NCI-H82 treated with DMSO at 0.1 percent for 48 hours (cell line): ENCODE results near the gene MBD2.
"Not testable (repeated sequence)": the region's sequence is repeated elsewhere in the genome, so short reads cannot be mapped to it uniquely, and the experiment has no call there.

Source experiments
- DNase-seq: peaks from one replicate; lab custom pipeline; 2025; ENCODE audit not compliant: unreplicated experiment; lab: John Stamatoyannopoulos, UW

MBD2 gene, protein sequence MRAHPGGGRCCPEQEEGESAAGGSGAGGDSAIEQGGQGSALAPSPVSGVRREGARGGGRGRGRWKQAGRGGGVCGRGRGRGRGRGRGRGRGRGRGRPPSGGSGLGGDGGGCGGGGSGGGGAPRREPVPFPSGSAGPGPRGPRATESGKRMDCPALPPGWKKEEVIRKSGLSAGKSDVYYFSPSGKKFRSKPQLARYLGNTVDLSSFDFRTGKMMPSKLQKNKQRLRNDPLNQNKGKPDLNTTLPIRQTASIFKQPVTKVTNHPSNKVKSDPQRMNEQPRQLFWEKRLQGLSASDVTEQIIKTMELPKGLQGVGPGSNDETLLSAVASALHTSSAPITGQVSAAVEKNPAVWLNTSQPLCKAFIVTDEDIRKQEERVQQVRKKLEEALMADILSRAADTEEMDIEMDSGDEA

DNA sequence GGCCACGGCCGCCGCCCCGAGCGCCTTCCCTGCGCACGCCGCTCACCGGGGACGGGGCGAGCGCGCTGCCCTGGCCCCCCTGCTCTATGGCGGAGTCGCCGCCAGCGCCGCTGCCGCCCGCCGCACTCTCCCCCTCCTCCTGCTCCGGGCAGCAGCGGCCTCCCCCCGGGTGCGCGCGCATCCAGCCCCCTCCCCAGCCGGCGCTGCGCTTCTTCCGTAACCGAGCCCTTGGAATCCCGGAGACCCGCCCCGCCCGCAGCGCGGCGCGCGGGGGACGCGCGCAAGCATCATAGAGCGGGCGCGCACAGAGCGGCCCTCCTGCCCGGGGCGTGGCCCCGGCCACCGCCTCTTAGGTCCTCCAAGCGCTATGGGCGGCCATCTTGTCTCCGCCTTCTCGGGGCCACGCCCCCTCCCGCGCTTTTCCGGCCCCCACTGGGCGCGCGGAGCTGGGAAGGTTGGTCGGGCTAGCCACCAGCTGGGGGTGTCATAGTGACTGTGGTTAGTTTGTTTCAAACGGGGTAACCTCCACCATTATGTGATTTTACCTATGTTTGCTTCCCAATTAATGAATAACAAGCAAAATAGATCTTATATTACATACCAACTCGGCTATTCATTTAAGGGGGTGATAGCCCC lies at the start of gene MBD2:
Gene MBD2 (minus strand): TSS at position 291 of the 636 bp plus-strand sequence. CDS start 110 bp downstream, at position 181.
- peak; percentile 84 for DNase-seq

DNA sequence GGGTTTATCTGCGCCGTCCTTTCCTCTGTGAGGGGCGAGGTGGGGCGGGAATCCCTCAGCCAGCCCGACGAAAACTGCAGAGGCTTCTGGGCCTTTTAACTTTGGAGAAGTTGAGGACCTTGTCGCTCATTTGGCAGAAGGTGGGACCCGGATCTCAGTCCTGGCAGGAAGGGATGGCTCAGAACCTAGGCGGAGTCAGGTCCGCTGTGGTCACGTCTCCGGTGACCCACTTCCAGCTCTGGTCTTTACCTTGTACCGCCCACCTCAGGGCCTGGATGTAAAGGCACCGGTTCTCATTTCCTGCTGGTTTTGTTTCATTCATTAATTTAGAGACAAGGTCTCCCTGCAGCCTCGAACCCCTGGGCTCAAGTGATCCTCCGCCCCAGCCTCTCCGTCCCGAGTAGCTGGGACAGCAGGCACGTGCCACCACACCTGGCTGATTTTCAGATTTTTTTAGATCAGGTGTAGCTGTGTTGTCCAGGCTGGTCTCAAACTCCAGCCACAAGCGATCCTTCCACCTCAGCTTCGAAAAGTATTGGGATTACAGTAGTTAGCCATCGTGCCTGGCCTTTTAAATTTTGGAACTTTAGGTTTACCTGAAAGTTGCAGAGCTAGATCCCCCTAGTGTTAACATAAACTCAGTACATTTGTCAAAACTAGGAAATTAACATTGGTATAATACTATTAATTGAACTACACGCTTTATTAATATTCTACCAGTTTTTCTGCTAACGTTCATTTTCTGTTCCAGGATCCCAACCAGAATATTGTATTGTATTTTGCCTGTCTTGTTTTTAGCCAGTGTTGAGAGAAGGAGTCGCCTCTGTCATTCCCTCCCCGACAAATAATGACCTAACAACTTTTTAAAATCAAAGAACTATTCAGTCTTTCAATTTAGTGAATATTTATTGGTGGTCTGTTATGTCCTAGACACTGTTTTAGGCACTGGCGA lies 45.7 kb upstream of the MBD2 start:
- no peak for DNase-seq

DNA sequence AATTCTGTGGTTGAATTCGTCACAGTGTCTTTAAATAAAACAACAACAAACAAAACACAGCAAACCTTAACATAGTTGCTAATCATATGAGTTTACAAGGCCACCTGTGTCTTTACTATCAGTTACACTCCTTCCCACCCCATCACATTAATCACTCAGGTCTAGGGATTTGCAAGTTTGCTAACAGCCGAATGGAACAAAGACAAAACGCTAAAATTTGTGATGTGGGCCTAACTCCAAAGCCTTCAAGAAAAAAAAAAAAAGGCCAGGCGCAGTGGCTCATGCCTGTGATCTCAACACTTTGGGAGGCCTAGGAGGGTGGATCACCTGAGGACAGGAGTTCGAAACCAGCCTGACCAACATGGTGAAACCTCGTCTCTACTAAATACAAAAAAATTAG lies 44.3 kb upstream of the MBD2 start:
- DNase-seq, result no peak

DNA sequence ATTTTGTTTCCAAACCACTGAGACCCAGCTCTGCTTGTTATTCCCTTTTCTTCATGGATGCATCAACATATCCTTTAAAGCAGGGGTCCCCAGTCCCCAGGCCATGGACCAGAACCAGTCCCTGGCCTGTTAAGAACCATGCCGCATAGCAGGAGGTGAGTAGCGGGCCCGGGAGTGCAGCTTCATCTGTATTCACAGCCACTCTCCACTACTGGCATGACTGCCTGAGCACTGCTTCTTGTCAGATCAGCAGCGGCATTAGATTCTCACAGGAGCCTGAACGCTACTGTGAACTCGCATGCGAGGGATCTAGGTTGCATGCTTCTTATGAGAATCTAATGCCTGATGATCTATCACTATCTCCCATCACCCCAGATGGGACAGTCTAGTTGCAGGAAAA lies 43.2 kb upstream of the MBD2 start:
- DNase-seq, result no peak

DNA sequence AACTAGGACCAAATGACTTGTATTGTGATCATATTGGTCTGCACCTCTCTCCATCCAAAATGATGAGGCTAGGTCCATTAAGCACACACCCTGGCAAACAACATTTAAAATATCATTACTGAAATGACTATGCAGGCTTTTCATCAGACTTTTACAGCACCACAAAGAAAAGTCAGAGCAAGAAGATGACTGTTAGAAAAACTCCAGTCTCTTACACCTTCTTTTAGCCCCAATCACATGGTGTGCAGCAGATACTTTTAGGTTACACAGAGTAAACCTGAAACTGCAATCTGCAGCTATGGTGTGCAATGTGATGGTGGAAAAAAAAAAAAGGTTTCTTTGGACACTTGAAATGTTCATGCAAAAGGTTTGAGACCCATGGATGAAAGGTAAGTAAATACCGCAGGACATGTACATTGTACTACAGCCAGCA lies 39.5 kb upstream of the MBD2 start:
- no peak for DNase-seq

DNA sequence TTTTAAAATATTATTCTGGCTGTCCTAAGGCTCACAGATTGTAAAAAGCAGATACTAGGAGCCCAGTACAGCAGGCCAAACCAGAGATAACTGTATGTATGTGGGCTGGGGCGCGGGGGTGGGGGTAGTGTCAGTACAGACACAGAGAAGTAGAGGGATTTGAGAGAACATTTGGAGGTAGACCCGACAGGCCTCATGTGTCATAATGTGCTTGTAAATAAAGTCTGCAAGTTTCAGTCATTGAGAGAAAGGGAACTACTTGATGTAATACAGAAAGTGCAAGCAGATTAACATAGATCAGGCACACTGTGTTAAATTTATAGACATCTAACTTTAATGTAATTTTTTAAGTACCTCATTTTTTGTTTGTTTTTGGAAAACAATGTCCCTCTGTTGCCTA lies 37.4 kb upstream of the MBD2 start:
- DNase-seq, result no peak

DNA sequence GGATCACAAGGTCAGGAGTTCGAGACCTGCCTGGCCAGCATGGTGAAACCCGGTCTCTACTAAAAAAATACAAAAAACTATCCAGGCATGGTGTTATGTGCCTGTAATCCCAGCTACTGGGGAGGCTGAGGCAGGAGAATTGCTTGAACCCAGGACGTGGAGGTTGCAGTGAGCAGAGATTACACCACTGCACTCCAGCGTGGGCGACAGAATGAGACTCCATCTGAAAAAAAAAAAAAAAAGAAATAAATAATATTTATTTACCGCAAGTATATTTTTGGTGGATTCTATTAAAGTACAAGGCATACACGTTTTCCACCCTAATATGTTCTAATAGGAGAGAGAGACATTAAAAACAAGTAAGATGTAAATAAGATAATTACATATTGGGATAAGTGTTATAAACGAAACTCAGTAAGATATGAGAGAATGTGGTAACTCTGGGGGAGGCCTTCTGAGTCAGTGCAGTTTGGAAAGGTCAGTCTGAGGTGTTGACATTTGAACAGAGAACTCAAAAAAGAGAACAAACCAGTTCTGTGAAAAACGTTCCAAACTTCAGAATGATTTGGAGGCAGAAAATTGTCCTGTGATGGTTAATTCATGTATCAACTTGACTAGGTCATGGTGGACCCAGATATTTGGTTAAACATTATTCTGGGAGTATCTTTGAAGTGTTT lies 36.1 kb upstream of the MBD2 start:
- DNase-seq, result no peak

DNA sequence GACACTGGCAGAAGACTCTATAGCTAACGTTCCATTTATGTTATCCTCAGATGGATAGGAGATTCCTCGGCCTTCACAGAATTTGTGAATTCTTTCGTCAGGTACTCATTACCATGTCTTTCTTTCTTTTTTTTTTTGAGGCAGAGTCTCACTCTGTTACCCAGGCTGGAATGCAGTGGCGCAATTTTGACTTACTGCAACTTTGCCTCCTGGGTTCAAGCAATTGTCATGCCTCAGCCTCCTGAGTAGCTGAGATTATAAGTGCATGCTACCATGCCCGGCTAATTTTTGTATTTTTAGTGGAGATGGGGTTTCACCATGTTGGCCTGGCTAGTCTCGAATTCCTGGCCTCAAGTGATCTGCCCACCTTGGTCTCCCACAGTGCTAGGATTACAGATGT lies 33.3 kb upstream of the MBD2 start:
- DNase-seq, result not testable (repeated sequence)

DNA sequence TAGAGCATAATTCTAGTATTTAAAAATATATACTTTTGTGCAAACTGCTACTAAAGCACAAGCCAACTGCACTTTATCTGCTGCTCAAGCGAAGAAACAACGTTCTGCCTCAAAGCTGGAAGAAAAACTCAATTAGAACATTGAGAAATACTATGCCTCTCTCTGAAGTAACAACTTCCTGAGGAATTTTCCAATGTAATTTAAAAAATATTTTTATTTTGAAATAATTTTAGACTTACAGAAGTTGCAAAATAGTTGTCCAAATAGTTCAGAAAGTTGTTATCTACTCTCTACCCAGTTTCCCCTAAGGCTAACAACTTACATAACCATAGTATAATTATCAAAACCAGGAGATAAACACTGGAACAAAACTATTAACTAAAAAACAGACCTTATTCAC lies 32.5 kb upstream of the MBD2 start:
- no peak for DNase-seq

DNA sequence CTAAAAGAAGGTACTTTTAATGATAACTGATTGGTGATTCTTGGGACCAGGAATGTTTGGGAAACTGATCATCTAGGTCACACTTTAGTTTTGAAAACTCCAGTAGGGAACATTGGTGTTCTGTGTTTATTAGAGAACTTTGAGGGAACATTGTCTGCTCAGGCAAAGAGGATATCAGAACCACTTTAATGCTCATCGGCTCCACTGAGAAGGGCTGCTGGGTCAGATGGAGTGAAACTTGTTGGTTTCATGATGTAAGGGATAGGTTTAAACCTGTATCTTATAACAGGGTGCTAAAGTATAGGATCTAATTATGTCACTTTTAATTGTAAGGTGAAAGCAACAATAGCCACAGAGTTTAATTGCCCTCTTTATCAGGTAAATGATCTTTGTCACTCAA lies 30.7 kb upstream of the MBD2 start:
- no peak for DNase-seq

DNA sequence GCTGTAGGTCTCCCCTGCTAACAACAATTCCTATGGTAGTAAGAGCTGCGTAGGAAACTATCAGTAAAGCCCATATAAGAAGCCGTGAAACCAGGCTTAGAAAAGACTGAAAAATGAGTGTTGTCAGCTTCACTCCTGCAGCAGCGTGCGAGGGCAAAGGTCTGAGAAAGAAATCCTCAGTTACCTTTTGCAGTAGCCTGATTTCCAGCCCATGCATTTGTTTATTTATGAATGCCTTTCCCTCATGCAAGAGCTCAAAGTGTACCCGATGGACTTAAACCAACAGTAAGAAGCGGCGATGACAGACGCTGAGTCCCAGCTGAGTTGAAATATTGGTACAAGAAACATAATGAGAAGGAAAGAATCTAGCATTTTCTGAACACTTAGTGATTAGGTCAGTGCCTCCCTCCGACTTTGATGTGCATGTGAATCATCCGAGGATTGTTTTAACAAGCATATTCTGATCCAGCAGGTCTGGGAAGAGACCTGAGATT lies 29.8 kb upstream of the MBD2 start:
- no peak for DNase-seq

DNA sequence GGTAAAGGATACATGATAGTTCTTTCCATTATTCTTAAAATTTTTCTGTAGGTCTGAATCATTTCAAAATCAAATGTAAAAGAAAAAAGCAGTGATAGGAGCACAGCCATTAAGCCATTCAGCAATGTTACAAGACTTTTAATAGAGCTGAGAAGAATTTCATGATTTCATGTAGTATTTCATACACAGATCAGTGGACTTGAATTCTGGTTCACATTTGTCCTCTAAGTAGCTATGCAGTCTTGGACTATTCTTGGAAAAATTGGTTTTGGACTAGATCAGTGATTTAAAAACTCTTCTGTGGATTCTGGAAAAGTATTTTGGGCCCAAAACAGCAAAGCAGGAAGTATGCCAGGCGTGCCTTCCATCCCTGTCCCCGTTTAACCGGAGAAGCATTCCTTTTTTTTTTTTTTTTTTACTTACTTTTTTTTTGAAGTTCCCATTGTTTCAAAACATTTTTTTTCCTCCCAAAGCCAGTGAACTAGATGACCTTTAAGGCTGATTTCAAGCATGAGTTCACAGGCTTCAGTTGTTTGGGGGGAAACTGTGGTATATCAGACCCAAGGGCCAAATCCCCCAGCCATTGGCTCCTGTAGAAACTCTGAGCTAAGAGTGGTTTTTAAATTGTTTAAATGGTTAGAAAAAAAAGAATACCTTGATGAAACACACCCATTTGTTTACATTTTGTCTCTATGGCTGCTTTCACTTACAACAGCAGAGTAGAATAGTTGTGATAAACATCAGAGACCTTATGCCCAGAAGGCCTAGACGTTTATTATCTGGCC lies 27.3 kb upstream of the MBD2 start:
- no peak for DNase-seq

DNA sequence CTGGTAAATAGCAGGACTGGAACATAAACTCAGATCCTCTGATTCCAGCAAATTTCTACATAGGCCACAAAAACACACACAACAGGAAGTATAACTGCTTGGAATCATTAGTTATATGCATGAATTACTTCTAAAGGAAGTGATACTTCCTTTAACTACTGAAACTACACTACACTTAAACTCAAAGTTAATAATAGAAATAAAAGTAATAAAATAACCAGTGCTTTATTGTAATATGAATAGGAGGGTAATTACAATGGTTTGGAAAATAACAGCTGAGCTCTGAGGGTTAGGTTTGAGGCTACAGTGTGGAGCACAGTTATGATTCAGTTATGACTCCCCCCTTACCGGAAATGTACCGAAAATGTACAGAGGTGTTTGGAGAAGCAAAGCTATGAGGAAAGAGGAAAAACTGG lies 26.4 kb upstream of the MBD2 start:
- no peak for DNase-seq

DNA sequence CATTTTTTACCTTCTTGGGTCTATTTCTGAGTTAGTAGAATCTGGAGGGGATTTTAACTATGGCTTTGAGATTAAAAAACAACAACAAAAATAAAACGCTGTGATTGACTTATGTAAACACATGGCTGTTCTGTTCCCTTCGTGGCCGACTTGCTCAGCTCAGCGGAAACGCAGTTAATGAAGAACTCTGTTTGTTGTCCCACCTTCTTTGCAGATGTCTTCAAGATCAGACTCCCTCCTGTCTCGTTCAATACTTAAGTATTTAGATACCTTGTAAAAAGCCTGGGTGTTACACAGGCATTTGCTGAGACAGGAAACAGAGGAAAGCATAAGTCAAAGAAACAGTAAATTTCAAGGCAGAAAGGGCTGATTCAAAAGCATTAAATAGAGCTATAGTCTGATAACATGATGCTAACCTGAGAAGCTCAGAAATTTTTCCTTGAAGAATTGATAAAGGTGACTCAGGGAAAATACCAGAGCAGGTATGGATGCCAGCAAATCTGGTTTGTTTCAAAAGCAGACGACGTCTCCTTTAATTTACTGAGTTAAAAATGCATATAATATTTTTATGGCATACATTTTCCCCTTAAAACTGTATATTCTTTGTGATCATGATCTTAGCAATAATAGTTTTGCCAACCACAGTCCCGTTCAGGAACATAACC lies 23.2 kb upstream of the MBD2 start:
- no peak for DNase-seq

DNA sequence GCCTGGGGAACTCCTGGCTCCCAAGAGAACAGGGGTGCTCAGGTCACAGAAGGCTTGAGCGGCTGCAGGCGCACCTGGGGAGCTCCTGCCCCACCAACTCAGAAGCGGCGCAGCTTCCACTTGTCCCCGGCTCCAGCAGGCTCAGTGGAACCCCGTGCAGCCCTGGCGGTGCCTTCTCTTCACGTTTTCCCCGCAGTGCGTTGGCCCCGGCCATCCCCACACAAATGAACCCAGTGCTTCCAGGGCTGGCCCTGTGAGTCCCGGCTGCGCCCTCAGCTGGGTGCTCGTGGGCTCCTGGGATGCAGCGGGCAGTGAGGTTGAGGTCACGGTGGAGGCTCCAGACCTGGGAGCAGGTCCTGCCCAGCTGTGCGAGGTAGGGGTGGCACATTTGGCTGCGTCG lies 17.9 kb upstream of the MBD2 start:
- no peak for DNase-seq

DNA sequence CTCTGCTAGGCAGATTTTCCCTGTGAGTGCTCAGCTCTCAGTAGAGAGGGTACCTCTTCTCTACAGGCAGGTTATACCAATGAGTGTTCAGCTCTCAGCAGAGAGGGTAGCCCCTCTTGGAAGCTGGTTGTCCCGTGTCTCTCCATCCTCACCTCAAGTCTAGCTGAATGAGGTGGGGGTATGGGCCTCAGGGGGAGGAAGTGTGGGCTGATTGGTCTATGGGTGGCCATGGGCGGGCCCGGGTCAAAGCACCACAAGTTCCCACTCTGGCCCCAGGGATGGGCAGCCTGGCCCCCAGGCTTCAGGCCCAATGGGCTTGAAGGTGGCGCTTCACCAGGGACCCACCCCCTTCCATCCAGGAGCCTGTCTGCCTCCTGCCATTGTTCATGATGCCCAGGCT lies 17.0 kb upstream of the MBD2 start:
- no peak for DNase-seq

DNA sequence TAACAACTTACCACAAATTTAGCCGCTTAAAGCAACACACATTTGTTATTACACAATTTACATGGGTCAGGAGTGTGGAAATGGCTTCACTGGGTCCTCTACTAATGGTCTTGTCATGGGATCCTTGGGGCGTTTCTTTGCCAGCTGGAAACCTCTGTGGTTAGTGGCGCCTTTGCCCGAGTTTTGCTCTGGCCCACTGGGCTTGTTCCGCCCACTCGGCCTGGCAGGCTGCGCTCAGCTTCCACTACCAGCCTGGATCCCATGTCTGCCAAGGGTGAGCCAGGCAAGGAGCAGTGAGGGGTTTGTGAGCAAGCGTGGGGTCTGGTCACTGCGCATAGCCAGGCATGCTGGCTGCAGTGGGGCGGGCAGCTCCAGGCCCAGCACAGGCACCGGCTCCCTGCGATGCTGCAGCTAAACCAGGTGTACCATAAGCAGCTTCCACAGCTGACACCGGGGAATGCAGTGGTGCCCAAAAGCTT lies 16.2 kb upstream of the MBD2 start:
- no peak for DNase-seq

DNA sequence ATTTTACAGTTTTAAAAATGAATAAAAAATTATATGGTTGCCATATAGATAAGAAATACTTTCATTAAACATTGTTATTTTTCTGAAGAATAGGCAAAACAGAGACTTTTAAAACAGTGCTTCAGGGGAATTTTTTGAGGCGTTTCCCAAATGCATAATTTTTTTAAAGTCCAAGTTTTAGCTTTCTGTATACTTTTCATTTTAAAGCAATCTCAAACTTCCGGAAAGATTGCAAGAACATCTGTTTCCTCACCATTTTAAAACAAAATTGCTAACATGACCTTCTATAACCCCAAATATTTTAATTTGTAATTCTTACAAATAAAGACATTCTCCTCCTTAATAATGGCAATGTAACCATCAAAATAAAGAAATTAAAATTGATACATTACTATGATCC lies 15.1 kb upstream of the MBD2 start:
- no peak for DNase-seq

DNA sequence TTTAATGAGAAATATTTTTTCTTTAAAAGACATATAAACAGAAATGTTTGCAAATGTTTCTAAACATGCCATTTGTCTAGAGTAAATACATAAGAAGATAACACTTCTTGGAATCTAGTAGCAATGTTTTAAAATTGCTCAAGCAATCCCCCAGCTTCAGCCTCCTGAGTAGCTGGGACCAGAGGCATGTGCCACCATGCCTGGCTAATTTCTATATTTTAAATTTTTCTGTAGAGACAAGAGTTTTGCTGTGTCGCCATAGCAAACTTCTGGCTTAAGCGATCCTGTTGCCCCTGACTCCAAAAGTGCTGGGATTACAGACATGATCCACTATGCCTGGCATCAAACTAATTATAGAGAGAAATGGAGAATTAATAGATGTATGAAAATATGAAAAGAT lies 14.6 kb upstream of the MBD2 start:
- DNase-seq, result no peak
